B cell (primary cell): Measurements from ENCODE around the gene PCDH15. TPM values are rescaled to one million over a fixed set of nuclear protein-coding genes. Genes with fewer than 3 reads are reported as not detected.

Experiments
- ATAC-seq: fragments of 200-7000 bp; cut with Tn5 transposase; one replicate; pipeline ENCODE4 v1.10.0; 2021; ENCODE audit warnings: low read depth, mild to moderate bottlenecking, moderate number of reproducible peaks, moderate library complexity
- CTCF ChIA-PET: fragments of 350-600 bp; sonication (Branson Sonifier 250); formaldehyde crosslinking; loops from one replicate; lab custom pipeline; 2021; ENCODE audit warnings: antibody characterized with exemption, inconsistent platforms; lab: Charles Lee
- POLR2A ChIA-PET: fragments of 350-600 bp; sonication (Branson Sonifier 250); formaldehyde crosslinking; loops from one replicate; lab custom pipeline; 2021; ENCODE audit warnings: antibody characterized with exemption; lab: Charles Lee
- DNase-seq: peaks from one replicate; pipeline ENCODE4 v3.0.0; 2013
- H2AFZ ChIP-seq: 2 replicates; pipeline ENCODE4 v1.6.1; 2012; ENCODE audit warnings: mild to moderate bottlenecking, low read depth, low read length; ENCODE audit not compliant: insufficient read depth, poor library complexity, severe bottlenecking
- H3K27ac ChIP-seq, 2 donors: 1 replicate in 1 of 2; 2 replicates in 1 of 2; pipeline ENCODE4 v1.5.1; 2012 to 2013; ENCODE audit warnings: low read length in 2 of 2, mild to moderate bottlenecking in 2 of 2, moderate library complexity in 1 of 2
- H3K27me3 ChIP-seq, 4 experiments: fragments of 200-600 bp in 1 of 4; sonication (generic) in 1 of 4; replicated peaks in 1 of 4; 1 replicate in 2 of 4; 2 replicates in 2 of 4; pipeline versions ENCODE4 v1.6.1 to v1.7.0; 2013 to 2016; ENCODE audit warnings: low read length in 3 of 4, mild to moderate bottlenecking in 2 of 4, mixed read lengths in 1 of 4, moderate library complexity in 1 of 4; ENCODE audit not compliant: insufficient read depth in 4 of 4, control insufficient read depth in 3 of 4; ENCODE audit errors: control extremely low read depth in 1 of 4
- H3K36me3 ChIP-seq, 2 experiments: replicated peaks in 1 of 2; 1 replicate in 1 of 2; 2 replicates in 1 of 2; pipeline versions ENCODE4 v1.6.1 to v1.7.1; 2013; ENCODE audit warnings: low read length in 1 of 2; ENCODE audit not compliant: insufficient read depth in 2 of 2, control insufficient read depth in 1 of 2; ENCODE audit errors: control extremely low read depth in 1 of 2, extremely low read depth in 1 of 2
- H3K4me1 ChIP-seq, 2 donors: fragments of 200-600 bp in 1 of 2; sonication (generic) in 1 of 2; 1 replicate in 1 of 2; 2 replicates in 1 of 2; pipeline versions ENCODE4 v1.5.1 to v1.6.1; 2013 to 2017; ENCODE audit warnings: low read length in 2 of 2; ENCODE audit not compliant: control insufficient read depth in 2 of 2, insufficient read depth in 2 of 2
- H3K4me2 ChIP-seq: replicated peaks from 2 replicates; pipeline ENCODE3; 2012; ENCODE audit warnings: mild to moderate bottlenecking, low read depth, low read length; ENCODE audit not compliant: poor library complexity, severe bottlenecking
- H3K4me3 ChIP-seq, 5 experiments: fragments of 200-600 bp in 1 of 5; sonication (generic) in 1 of 5; 1 replicate in 3 of 5; 2 replicates in 2 of 5; pipeline versions ENCODE4 v1.5.1 to v1.7.0; 2011 to 2016; ENCODE audit warnings: low read length in 4 of 5, mild to moderate bottlenecking in 4 of 5, low read depth in 2 of 5, control low read depth in 1 of 5, moderate library complexity in 1 of 5; ENCODE audit not compliant: insufficient read depth in 1 of 5; ENCODE audit errors: control extremely low read depth in 1 of 5, extremely low read depth in 1 of 5
- H3K79me2 ChIP-seq: fragments of 200-600 bp; sonication (generic); one replicate; pipeline ENCODE4 v1.6.0; 2016; ENCODE audit warnings: low read length; ENCODE audit not compliant: control insufficient read depth, insufficient read depth
- H3K9ac ChIP-seq: fragments of 200-600 bp; sonication (generic); 2 replicates; pipeline ENCODE4 v1.6.1; 2017; ENCODE audit warnings: mild to moderate bottlenecking, low read length, moderate library complexity
- H3K9me3 ChIP-seq, 3 donors: one replicate each; pipeline versions ENCODE4 v1.6.1 to v1.7.1; 2013; ENCODE audit warnings: low read length in 2 of 3; ENCODE audit not compliant: control insufficient read depth in 2 of 3, insufficient read depth in 1 of 3; ENCODE audit errors: control extremely low read depth in 1 of 3
- H4K20me1 ChIP-seq: 2 replicates; pipeline ENCODE4 v1.6.0; 2012; ENCODE audit warnings: mild to moderate bottlenecking, low read length; ENCODE audit not compliant: insufficient read depth, control insufficient read depth, poor library complexity, severe bottlenecking
- H3K27ac Mint-ChIP-seq: one replicate; pipeline ENCODE4 v1.8.0; 2021; ENCODE audit warnings: mixed read lengths
- H3K27me3 Mint-ChIP-seq: one replicate; pipeline ENCODE4 v1.8.0; 2021; ENCODE audit warnings: mixed read lengths
- H3K4me1 Mint-ChIP-seq: one replicate; pipeline ENCODE4 v1.8.0; 2021; ENCODE audit warnings: mixed read lengths
- H3K4me3 Mint-ChIP-seq: one replicate; pipeline ENCODE4 v1.8.0; 2021; ENCODE audit warnings: mixed read lengths
- H3K9me3 Mint-ChIP-seq: one replicate; pipeline ENCODE4 v1.8.0; 2022; ENCODE audit warnings: mixed read lengths; ENCODE audit not compliant: insufficient read depth
- EZH2 ChIP-seq: IDR thresholded peaks from 2 replicates; pipeline ENCODE4 v1.6.1; 2012; ENCODE audit warnings: borderline replicate concordance, low read depth, mild to moderate bottlenecking, moderate library complexity, low read length; ENCODE audit not compliant: insufficient read depth, poor library complexity, severe bottlenecking
- WGBS: methylation state at CpG from one replicate; pipeline ENCODE4 v1.1.5; 2013; ENCODE audit warnings: missing lambda C conversion rate; ENCODE audit not compliant: insufficient coverage; 5-methylcytosine and 5-hydroxymethylcytosine counted together
- intact Hi-C: fragments of 100-400 bp; cut with micrococcal nuclease; formaldehyde crosslinking; loops from one replicate; pipeline ENCODE4 v1.10.0; 2022
- polyA plus RNA-seq: library from polyadenylated mRNA; depleted of rRNA; stranded (reverse); fragments of >200 nt; gene quantifications from 2 replicates; pipeline ENCODE4 v1.2.3, GENCODE V29; 2012
- total RNA-seq, 2 donors: library from RNA; stranded (reverse); fragments of 120-200 nt in 1 of 2; gene quantifications; 1 replicate in 1 of 2; 2 replicates in 1 of 2; pipeline versions ENCODE4 v1.2.3 to v1.2.4, GENCODE V29; 2013 to 2022
- TF ChIP-seq, protein P1 (sequence below): fragments of 200-600 bp; IDR thresholded peaks from one replicate; pipeline ENCODE4 v1.8.0; 2022; ENCODE audit warnings: antibody characterized with exemption, mild to moderate bottlenecking

The PCDH15 gene
- total and polyA plus RNA-seq, 2 donors (not counting 1 experiment from before 2014, with no cell fraction given): not detected

DNA sequence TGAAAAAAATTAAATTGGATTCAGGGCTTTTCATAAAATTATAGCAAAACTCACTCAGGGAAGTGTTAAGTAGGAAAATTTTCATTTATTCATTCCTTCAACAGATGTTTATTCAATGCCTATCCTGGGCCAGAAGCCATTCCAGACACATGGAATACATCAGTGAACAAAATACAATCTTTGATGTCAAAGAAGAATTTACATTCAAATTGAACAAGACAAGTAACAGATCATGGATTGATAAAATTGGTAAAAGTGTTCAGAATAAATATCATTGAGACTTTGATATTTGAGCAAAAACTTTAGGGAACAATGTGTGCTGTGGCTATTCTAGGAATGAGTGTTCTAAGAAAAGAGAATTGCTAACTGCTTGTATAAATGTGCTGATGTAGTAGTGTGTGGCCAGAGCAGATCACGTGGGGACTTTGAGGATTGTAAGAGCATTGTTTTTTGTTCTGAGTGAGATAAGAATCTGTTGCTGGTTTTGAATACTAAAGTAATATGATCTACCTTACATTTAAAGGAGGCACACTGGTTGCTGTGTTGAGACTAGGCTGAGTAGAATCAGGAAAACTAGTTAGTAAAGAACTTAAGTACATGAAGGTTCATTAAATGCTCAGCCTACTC is 957.2 kb downstream of the PCDH15 start:
- no peaks in the 10 kb centered on the region for H3K9me3 Mint-ChIP-seq
- H2AFZ ChIP-seq: no peak overlapping the region
- no peak overlapping the region for H3K9ac ChIP-seq
- no peak for DNase-seq
- H3K9me3 ChIP-seq: no peaks in the 10 kb centered on the region
- H3K27me3 Mint-ChIP-seq: no peaks in the 10 kb centered on the region
- intact Hi-C loops: no loop called here
- TF ChIP-seq, protein P1, sequence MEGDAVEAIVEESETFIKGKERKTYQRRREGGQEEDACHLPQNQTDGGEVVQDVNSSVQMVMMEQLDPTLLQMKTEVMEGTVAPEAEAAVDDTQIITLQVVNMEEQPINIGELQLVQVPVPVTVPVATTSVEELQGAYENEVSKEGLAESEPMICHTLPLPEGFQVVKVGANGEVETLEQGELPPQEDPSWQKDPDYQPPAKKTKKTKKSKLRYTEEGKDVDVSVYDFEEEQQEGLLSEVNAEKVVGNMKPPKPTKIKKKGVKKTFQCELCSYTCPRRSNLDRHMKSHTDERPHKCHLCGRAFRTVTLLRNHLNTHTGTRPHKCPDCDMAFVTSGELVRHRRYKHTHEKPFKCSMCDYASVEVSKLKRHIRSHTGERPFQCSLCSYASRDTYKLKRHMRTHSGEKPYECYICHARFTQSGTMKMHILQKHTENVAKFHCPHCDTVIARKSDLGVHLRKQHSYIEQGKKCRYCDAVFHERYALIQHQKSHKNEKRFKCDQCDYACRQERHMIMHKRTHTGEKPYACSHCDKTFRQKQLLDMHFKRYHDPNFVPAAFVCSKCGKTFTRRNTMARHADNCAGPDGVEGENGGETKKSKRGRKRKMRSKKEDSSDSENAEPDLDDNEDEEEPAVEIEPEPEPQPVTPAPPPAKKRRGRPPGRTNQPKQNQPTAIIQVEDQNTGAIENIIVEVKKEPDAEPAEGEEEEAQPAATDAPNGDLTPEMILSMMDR: no peak
- TF ChIP-seq EZH2: no peak
- no peaks in the 10 kb centered on the region for H3K36me3 ChIP-seq
- no CpG with 5 or more reads among the region's 1 CpG for WGBS
- no peaks in the 10 kb centered on the region for H3K79me2 ChIP-seq
- H3K4me1 ChIP-seq: no peaks in the 10 kb centered on the region
- POLR2A ChIA-PET: no interaction called here
- CTCF ChIA-PET: no interaction called here
- no peak overlapping the region for H3K4me3 ChIP-seq
- no peak for ATAC-seq
- H3K4me3 Mint-ChIP-seq: no peak overlapping the region
- no peaks in the 10 kb centered on the region for H3K27me3 ChIP-seq
- H3K4me1 Mint-ChIP-seq: no peaks in the 10 kb centered on the region
- no peak overlapping the region for H3K27ac ChIP-seq
- no peak overlapping the region for H3K27ac Mint-ChIP-seq
- no peaks in the 10 kb centered on the region for H4K20me1 ChIP-seq
- no peak overlapping the region for H3K4me2 ChIP-seq

DNA sequence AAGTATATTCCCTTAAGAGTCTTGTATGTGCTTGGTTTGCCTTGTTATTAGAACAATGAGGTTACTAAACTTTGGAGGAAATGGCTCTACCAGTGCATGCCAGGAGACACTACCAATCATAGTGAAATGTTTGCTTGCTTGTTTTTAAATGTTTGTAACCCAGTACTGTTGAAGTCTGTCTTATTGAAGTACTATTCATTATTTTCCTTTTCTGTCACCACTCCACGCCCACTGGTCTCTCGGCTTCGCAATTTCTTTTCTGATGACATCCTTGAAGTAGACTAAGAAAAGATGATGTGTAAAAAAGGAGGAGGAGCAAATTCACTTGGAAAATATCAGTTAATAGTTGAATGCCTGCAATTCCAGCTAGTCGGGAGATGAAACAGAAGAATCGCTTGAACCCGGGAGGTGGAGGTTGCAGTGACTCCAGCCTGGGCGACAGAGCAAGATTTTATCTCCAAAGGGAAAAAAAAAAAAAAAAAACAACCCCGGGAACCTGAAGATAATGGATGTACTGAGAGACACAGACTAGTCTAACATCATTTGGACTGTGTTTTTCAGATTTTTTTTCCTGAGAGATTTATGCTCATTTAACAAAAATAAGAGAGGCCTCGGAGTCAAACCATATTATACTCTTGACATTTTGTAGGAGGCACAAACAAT is 959.4 kb downstream of the PCDH15 start:
- Histone ChIP-seq H3K9ac (no peak overlapping the region), H3K27ac (no peak overlapping the region), H3K4me2 (no peak overlapping the region), H3K4me3 (no peak overlapping the region), H3K9me3 (no peaks in the 10 kb centered on the region), H3K36me3 (no peaks in the 10 kb centered on the region), H2AFZ (no peak overlapping the region), H4K20me1 (no peaks in the 10 kb centered on the region), H3K27me3 (no peaks in the 10 kb centered on the region), H3K4me1 (no peaks in the 10 kb centered on the region), H3K79me2 (no peaks in the 10 kb centered on the region)
- ChIA-PET POLR2A (no interaction called here), CTCF (no interaction called here)
- no peak overlapping the region for H3K4me3 Mint-ChIP-seq
- TF ChIP-seq, protein P1: no peak
- H3K4me1 Mint-ChIP-seq: no peaks in the 10 kb centered on the region
- no peaks in the 10 kb centered on the region for H3K9me3 Mint-ChIP-seq
- intact Hi-C loops: no loop called here
- no peak overlapping the region for H3K27ac Mint-ChIP-seq
- DNase-seq (no peak), ATAC-seq (no peak)
- H3K27me3 Mint-ChIP-seq: no peaks in the 10 kb centered on the region
- WGBS: no CpG with 5 or more reads among the region's 9 CpGs
